ENCODE data around the gene CLCNKA. TPM values are rescaled to one million over a fixed set of nuclear protein-coding genes. Genes with fewer than 3 reads are reported as not detected.
A peak's percentile ranks its signal among the peaks of the same experiment; 100 is the strongest.

The CLCNKA gene
- total RNA-seq, 1 experiment from 2014 or later = 0.10 TPM

- Histone ChIP-seq H2AFZ (ENCODE audit: low read depth, low read length, poor library complexity, severe bottlenecking) (no peak overlapping the region), H3K4me3 (replicated peaks in 1 of 2; ENCODE audit: low read depth in 1 of 2, low read length in 2 of 2) (peak overlapping the region; percentile 81), H3K27ac (ENCODE audit: low read depth, low read length) (peak overlapping the region; percentile 48), H3K9ac (ENCODE audit: low read length) (peak overlapping the region; percentile 75), H3K27me3 (ENCODE audit: insufficient read depth, low read length) (no peaks in the 10 kb centered on the region), H3K79me2 (ENCODE audit: insufficient read depth, low read length) (peaks cover 25% of the 10 kb centered on the region), H4K20me1 (ENCODE audit: insufficient read depth) (no peaks in the 10 kb centered on the region), H3K36me3 (ENCODE audit: control insufficient read depth in 1 of 2, insufficient read depth in 2 of 2, low read length in 2 of 2) (peaks cover 2 to 6% of the 10 kb centered on the region in 2 experiments; a peak in 2 of 4 replicates), H3K4me1 (ENCODE audit: control insufficient read depth in 1 of 2, insufficient read depth in 2 of 2, low read length in 2 of 2) (peaks cover 8 to 16% of the 10 kb centered on the region in 2 experiments; a peak in 3 of 4 replicates), H3K9me3 (ENCODE audit: control insufficient read depth in 1 of 2, insufficient read depth in 1 of 2, low read depth in 1 of 2, low read length in 2 of 2) (peaks cover 0 to under 1% of the 10 kb centered on the region in 2 experiments; a peak in 1 of 4 replicates), H3K9me2 (ENCODE audit: insufficient read depth) (no peaks in the 10 kb centered on the region), H3K4me2 (ENCODE audit: low read length) (peak overlapping the region; percentile 97)
- ChIA-PET CTCF (interaction anchor here (2.2 kb wide), 1 partner anchor 159 kb away, joined by 6 read pairs; no protein-coding TSS in a partner anchor), RAD21 (ENCODE audit: low non-redundant PET in 1 of 2, low total read pairs in 2 of 2, uncharacterized antibody in 2 of 2, unreplicated experiment in 2 of 2) (no interaction called here), POLR2A (no interaction called here)
- ATAC-seq = no peak
- DNase-seq (ENCODE audit: low read depth, low spot score) = no peak
- intact Hi-C loops (cut with micrococcal nuclease) = no loop called here
- TSS peak; percentile 63 for BruUV-seq (replicated peaks)
- TF ChIP-seq, protein P1, sequence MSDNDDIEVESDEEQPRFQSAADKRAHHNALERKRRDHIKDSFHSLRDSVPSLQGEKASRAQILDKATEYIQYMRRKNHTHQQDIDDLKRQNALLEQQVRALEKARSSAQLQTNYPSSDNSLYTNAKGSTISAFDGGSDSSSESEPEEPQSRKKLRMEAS (IDR thresholded peaks at IDR 0.05) = no peak
- no peak for TF ChIP-seq SP1 (IDR thresholded peaks at IDR 0.05; ENCODE audit: low read depth)
- no peak for TF ChIP-seq ZFX (IDR thresholded peaks at IDR 0.05)
- no peak for TF ChIP-seq FOSL1 (IDR thresholded peaks at IDR 0.05; ENCODE audit: low read depth)
- no peak for TF ChIP-seq YY1 (IDR thresholded peaks at IDR 0.05; ENCODE audit: extremely low read depth, insufficient replicate concordance, low read depth, low read length)
- TF ChIP-seq ATF3 (IDR thresholded peaks at IDR 0.05) = no peak
- TF ChIP-seq, protein P2, sequence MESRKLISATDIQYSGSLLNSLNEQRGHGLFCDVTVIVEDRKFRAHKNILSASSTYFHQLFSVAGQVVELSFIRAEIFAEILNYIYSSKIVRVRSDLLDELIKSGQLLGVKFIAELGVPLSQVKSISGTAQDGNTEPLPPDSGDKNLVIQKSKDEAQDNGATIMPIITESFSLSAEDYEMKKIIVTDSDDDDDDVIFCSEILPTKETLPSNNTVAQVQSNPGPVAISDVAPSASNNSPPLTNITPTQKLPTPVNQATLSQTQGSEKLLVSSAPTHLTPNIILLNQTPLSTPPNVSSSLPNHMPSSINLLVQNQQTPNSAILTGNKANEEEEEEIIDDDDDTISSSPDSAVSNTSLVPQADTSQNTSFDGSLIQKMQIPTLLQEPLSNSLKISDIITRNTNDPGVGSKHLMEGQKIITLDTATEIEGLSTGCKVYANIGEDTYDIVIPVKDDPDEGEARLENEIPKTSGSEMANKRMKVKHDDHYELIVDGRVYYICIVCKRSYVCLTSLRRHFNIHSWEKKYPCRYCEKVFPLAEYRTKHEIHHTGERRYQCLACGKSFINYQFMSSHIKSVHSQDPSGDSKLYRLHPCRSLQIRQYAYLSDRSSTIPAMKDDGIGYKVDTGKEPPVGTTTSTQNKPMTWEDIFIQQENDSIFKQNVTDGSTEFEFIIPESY (IDR thresholded peaks at IDR 0.05; ENCODE audit: extremely low read depth, insufficient replicate concordance, low read length) = no peak
- no peak for TF ChIP-seq JUND (IDR thresholded peaks at IDR 0.05)
- TF ChIP-seq ZNF274 (IDR thresholded peaks at IDR 0.05; ENCODE audit: low read depth, low read length) = no peak
- TF ChIP-seq EZH2 (IDR thresholded peaks at IDR 0.05) = no peak
- no peak for TF ChIP-seq CBX3 (IDR thresholded peaks at IDR 0.05; ENCODE audit: low read depth)
- no peak for TF ChIP-seq CEBPB (IDR thresholded peaks at IDR 0.05; ENCODE audit: low read depth)
- TF ChIP-seq SIN3A (IDR thresholded peaks at IDR 0.05; ENCODE audit: low read depth) = no peak
- TF ChIP-seq, protein P3, sequence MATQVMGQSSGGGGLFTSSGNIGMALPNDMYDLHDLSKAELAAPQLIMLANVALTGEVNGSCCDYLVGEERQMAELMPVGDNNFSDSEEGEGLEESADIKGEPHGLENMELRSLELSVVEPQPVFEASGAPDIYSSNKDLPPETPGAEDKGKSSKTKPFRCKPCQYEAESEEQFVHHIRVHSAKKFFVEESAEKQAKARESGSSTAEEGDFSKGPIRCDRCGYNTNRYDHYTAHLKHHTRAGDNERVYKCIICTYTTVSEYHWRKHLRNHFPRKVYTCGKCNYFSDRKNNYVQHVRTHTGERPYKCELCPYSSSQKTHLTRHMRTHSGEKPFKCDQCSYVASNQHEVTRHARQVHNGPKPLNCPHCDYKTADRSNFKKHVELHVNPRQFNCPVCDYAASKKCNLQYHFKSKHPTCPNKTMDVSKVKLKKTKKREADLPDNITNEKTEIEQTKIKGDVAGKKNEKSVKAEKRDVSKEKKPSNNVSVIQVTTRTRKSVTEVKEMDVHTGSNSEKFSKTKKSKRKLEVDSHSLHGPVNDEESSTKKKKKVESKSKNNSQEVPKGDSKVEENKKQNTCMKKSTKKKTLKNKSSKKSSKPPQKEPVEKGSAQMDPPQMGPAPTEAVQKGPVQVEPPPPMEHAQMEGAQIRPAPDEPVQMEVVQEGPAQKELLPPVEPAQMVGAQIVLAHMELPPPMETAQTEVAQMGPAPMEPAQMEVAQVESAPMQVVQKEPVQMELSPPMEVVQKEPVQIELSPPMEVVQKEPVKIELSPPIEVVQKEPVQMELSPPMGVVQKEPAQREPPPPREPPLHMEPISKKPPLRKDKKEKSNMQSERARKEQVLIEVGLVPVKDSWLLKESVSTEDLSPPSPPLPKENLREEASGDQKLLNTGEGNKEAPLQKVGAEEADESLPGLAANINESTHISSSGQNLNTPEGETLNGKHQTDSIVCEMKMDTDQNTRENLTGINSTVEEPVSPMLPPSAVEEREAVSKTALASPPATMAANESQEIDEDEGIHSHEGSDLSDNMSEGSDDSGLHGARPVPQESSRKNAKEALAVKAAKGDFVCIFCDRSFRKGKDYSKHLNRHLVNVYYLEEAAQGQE (IDR thresholded peaks at IDR 0.05; ENCODE audit: low read depth) = no peak
- no peak for TF ChIP-seq EGR1 (IDR thresholded peaks at IDR 0.05; ENCODE audit: low read depth)
- no peak for TF ChIP-seq POLR2AphosphoS5 (IDR thresholded peaks at IDR 0.05; ENCODE audit: low read depth, low read length)
- no peak for TF ChIP-seq TCF7L2 (IDR thresholded peaks at IDR 0.05; ENCODE audit: borderline replicate concordance, extremely low read depth, insufficient read depth, insufficient read length)
- no peak for TF ChIP-seq RAD21 (IDR thresholded peaks at IDR 0.05; ENCODE audit: low read depth)
- TF ChIP-seq CTCF (IDR thresholded peaks at IDR 0.05 in 2 of 3, conservative IDR thresholded peaks at IDR 0.05 in 1 of 3; ENCODE audit: borderline replicate concordance in 1 of 3, insufficient read depth in 1 of 3, low read depth in 2 of 3, low read length in 2 of 3) = no peak
- no peak for TF ChIP-seq EZH2phosphoT487 (IDR thresholded peaks at IDR 0.05; ENCODE audit: borderline replicate concordance)
Observed at GRCh38 chr1:15974855-15975254, 47.0 kb upstream of the CLCNKA start.
